ENCODE measurements around the gene INCA1. TPM values are rescaled to one million over a fixed set of nuclear protein-coding genes. Genes with fewer than 3 reads are reported as not detected.
A peak's percentile ranks its signal among the peaks of the same experiment; 100 is the strongest.

INCA1 gene
- total RNA-seq, 4 donors from 2014 or later = 2.4 TPM; not detected in 3

DNA sequence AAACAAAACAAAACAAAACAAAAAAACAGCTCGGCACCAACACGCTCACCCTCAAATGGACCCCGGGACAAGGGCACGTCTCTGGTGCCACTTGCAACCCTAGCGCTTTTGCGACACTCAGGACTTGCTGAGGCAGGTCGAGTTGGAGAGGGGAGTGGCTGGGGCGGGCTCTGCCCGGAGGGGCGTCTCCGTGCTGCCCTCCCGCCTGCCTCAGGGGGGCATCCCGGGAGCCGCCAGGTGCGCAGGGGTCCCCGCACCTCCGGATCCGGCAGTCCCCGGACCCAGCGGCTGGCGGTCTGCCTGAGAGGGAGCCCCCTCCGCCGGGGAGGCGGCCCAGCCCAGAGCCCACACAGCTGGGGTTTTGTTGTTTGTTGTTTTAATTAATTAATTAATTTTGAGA is 38.0 kb upstream of the INCA1 start, which contains the start of gene SLC52A1:
Gene SLC52A1, minus strand, starts transcription at position 112 of the 400 bp plus-strand sequence. CDS start 820 bp downstream, outside the sequence.
- no peaks in the 10 kb centered on the region for H3K36me3 ChIP-seq
- peak in 2 of 3 donors; percentile 60 to 75 for DNase-seq
- TF ChIP-seq CTCF (IDR thresholded peaks at IDR 0.05) = no peak
- TF ChIP-seq POLR2A (IDR thresholded peaks at IDR 0.05) = no peak
- no peaks in the 10 kb centered on the region for H3K9me3 ChIP-seq
- H3K27ac ChIP-seq = peak within 1 kb of the TSS in 2 of 4 donors; percentile 30 to 46
- H3K4me3 ChIP-seq = peak within 1 kb of the TSS in 3 of 4 donors; percentile 30 to 63 (median 58)
- peaks cover 0 to 9% (median 3%) of the 10 kb centered on the region in 4 donors for H3K4me1 ChIP-seq
- H3K27me3 ChIP-seq = no peaks in the 10 kb centered on the region

GRCh38 chr17:5034651-5035050 is 37.3 kb upstream of the INCA1 start:
- Histone ChIP-seq H3K4me3 (peak overlapping the region in 2 of 4 donors; percentile 58 to 63), H3K36me3 (no peaks in the 10 kb centered on the region), H3K27me3 (no peaks in the 10 kb centered on the region), H3K4me1 (peaks cover 0 to 9% (median 3%) of the 10 kb centered on the region in 4 donors), H3K9me3 (no peaks in the 10 kb centered on the region), H3K27ac (peak overlapping the region in 2 of 4 donors; percentile 30 to 46)
- no peak for DNase-seq
- no peak for TF ChIP-seq CTCF (IDR thresholded peaks at IDR 0.05)
- TF ChIP-seq POLR2A (IDR thresholded peaks at IDR 0.05) = no peak

- Histone ChIP-seq H3K36me3 (no peaks in the 10 kb centered on the region), H3K4me3 (peak overlapping the region in 1 of 4 donors; percentile 63), H3K9me3 (no peaks in the 10 kb centered on the region), H3K4me1 (peaks cover 0 to 9% (median 3%) of the 10 kb centered on the region in 4 donors), H3K27me3 (no peaks in the 10 kb centered on the region), H3K27ac (no peak overlapping the region)
- DNase-seq = no peak
- TF ChIP-seq CTCF (IDR thresholded peaks at IDR 0.05) (no peak), POLR2A (IDR thresholded peaks at IDR 0.05) (no peak)
These were observed 36.7 kb upstream of the INCA1 start for GRCh38 chr17:5034063-5034462.

DNA sequence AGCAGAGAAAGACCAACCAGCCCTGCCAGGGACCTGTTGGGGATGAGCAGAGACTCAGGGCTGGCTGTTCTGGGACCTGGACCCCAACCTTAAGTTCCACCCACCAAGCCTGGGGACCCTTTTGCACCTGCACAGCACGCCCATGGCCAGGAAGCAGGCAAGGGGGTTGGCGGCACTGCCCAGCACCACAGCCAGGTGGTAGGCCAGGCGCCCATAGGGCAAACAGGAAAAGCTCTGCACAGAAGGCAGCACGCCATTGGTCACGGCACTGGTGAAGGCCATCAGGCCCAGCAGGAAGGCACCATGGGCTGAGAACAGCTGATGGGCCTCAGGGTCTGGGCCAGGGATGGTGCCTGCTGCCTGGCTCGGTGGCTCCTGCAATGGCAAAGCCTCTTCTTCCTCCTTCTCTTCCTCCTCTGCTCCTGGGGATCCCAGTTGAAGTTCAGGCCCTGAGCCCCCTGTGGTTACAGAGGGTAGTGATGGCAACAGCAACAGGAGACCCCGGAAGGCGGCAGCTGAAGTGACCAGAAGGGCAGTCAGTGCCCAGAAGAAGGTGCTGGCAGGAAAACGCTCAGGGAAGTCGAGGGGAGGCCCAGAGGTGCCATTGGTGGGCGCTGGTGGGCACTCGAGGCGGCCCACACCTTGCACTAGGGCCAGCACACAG is 36.2 kb upstream of the INCA1 start:
- no peak for TF ChIP-seq POLR2A (IDR thresholded peaks at IDR 0.05)
- TF ChIP-seq CTCF (IDR thresholded peaks at IDR 0.05) = no peak
- Histone ChIP-seq H3K4me3 (peak overlapping the region in 1 of 4 donors; percentile 63), H3K36me3 (no peaks in the 10 kb centered on the region), H3K9me3 (no peaks in the 10 kb centered on the region), H3K4me1 (peaks cover 0 to 9% (median 3%) of the 10 kb centered on the region in 4 donors), H3K27me3 (no peaks in the 10 kb centered on the region), H3K27ac (no peak overlapping the region)
- DNase-seq = no peak

- Histone ChIP-seq H3K27ac (no peak overlapping the region), H3K4me1 (peaks cover 0 to 9% (median 3%) of the 10 kb centered on the region in 4 donors), H3K27me3 (no peaks in the 10 kb centered on the region), H3K36me3 (no peaks in the 10 kb centered on the region), H3K9me3 (no peaks in the 10 kb centered on the region), H3K4me3 (no peak overlapping the region)
- TF ChIP-seq POLR2A (IDR thresholded peaks at IDR 0.05) (no peak), CTCF (IDR thresholded peaks at IDR 0.05) (no peak)
- DNase-seq = no peak
These were observed 35.5 kb upstream of the INCA1 start for GRCh38 chr17:5032865-5033264.
